ENCODE measurements around the gene METTL8.
"Not testable (repeated sequence)": the region's sequence is repeated elsewhere in the genome, so short reads cannot be mapped to it uniquely, and the experiment has no call there.

GRCh38 chr2:171312182-171312581, 121.6 kb downstream of the METTL8 start:
- TF ChIP-seq CTCF, POLR2AphosphoS5, EP300 (IDR thresholded peaks at IDR 0.05): not testable (repeated sequence)
